OCI-LY1 (cell line): Measurements from ENCODE around the gene GDE1.
A peak's percentile ranks its signal among the peaks of the same experiment; 100 is the strongest.

Experiments used
- EZH2 ChIP-seq: fragments of 200-600 bp; sonication (generic), shearing (Covaris generic); IDR thresholded peaks from 2 replicates; pipeline ENCODE4 v1.8.0; 2017; ENCODE audit warnings: borderline replicate concordance, mixed run types, mild to moderate bottlenecking, antibody characterized with exemption, low read length, moderate library complexity, mixed read lengths
- TF ChIP-seq, protein P1 (sequence below): fragments of 200-600 bp; sonication (generic), shearing (Covaris generic); IDR thresholded peaks from 2 replicates; pipeline ENCODE4 v1.5.1; 2017; ENCODE audit warnings: mild to moderate bottlenecking, antibody characterized with exemption, low read length, moderate library complexity, mixed read lengths

DNA sequence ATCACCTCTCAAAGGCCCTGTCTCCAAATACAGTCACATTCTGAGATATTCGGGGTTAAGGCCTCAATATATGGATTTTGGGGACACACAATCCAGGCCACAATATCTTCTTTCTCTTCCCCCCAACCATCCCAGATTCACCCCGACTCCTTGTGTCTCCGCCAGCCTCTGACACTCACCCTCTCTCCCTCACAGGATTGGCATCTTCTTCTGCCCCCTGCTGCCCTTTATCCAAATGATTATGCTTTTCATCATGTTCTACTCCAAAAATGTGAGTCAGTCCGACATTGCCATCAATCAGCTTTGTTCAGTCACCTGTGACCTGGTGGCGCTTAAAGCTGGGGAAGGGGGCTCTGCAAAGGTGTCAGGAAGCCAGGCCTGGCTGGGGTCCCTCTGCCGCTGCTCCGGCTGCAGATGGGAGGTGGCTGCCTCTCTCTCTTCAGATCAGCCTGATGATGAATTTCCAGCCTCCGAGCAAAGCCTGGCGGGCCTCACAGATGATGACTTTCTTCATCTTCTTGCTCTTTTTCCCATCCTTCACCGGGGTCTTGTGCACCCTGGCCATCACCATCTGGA lies 35.1 kb downstream of the GDE1 start:
- TF ChIP-seq, protein P1, sequence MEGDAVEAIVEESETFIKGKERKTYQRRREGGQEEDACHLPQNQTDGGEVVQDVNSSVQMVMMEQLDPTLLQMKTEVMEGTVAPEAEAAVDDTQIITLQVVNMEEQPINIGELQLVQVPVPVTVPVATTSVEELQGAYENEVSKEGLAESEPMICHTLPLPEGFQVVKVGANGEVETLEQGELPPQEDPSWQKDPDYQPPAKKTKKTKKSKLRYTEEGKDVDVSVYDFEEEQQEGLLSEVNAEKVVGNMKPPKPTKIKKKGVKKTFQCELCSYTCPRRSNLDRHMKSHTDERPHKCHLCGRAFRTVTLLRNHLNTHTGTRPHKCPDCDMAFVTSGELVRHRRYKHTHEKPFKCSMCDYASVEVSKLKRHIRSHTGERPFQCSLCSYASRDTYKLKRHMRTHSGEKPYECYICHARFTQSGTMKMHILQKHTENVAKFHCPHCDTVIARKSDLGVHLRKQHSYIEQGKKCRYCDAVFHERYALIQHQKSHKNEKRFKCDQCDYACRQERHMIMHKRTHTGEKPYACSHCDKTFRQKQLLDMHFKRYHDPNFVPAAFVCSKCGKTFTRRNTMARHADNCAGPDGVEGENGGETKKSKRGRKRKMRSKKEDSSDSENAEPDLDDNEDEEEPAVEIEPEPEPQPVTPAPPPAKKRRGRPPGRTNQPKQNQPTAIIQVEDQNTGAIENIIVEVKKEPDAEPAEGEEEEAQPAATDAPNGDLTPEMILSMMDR = peak; percentile 8; the same call in 1 of the 2 replicates
- TF ChIP-seq EZH2 = no peak
